GM23248 (cell line): ENCODE measurements around the gene TNFRSF12A.

Experiments used
- EZH2 ChIP-seq: fragments of 200-600 bp; sonication (generic); IDR thresholded peaks from 2 replicates; pipeline ENCODE4 v1.6.1; 2018; ENCODE audit warnings: antibody characterized with exemption, mild to moderate bottlenecking; ENCODE audit not compliant: insufficient read depth, poor library complexity, severe bottlenecking
- EZH2phosphoT487 ChIP-seq: fragments of 200-600 bp; sonication (generic); IDR thresholded peaks from 2 replicates; pipeline ENCODE4 v1.6.1; 2018; ENCODE audit warnings: antibody characterized with exemption, moderate library complexity, mild to moderate bottlenecking, low read depth; ENCODE audit not compliant: insufficient read depth

DNA sequence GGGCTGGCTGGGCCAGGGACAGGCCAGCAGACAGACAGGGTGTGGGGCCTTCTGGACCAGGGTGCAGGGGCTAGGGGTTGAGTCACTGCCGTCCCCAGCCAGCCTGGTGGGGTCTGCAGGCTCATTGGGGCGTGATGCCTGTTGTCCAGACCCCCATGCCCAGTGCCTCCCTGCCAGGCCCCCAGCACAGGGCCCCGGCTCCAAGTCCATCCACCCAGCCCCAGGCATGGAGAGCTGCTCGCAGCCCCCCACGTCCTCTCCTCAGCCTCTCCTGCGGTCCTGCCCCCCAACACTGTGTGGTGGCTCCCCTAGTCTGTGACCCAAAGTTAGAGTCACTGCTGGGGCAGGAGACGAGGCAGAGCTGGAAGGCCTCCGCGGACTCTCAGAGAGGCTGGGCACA is 32.9 kb upstream of the TNFRSF12A start:
- no peak for TF ChIP-seq EZH2
- no peak for TF ChIP-seq EZH2phosphoT487
